ENCODE measurements around the gene EPYC.

The EPYC gene

GRCh38 chr12:91004872-91005271 lies at the start of gene EPYC:
EPYC (minus strand) TSS chr12:91004972; CDS start chr12:91002565, 2,407 bp downstream.
- no peak for DNase-seq

GRCh38 chr12:91053951-91054715 lies 49.4 kb upstream of the EPYC start:
- no peak for DNase-seq

GRCh38 chr12:91052026-91052425 lies 47.3 kb upstream of the EPYC start:
- no peak for DNase-seq

- DNase-seq: no peak
Observed at GRCh38 chr12:91044586-91044985, 39.8 kb upstream of the EPYC start.

GRCh38 chr12:91043408-91043807 lies 38.6 kb upstream of the EPYC start:
- no peak for DNase-seq

GRCh38 chr12:91040096-91040755 lies 35.5 kb upstream of the EPYC start:
- no peak for DNase-seq

GRCh38 chr12:91037276-91037675 lies 32.5 kb upstream of the EPYC start:
- DNase-seq: no peak

GRCh38 chr12:91033251-91033650 lies 28.5 kb upstream of the EPYC start:
- no peak for DNase-seq

- DNase-seq: no peak
Observed at GRCh38 chr12:91023326-91024004, 18.7 kb upstream of the EPYC start.

GRCh38 chr12:91021076-91021475 lies 16.3 kb upstream of the EPYC start:
- no peak for DNase-seq

GRCh38 chr12:91019455-91019854 lies 14.7 kb upstream of the EPYC start:
- DNase-seq: no peak

GRCh38 chr12:91017511-91018263 lies 12.9 kb upstream of the EPYC start:
- no peak for DNase-seq

- no peak for DNase-seq
Observed at GRCh38 chr12:91017043-91017442, 12.3 kb upstream of the EPYC start.

- DNase-seq: no peak
Observed at GRCh38 chr12:91009319-91009950, 4.7 kb upstream of the EPYC start.

GRCh38 chr12:91007531-91008290 lies 2.9 kb upstream of the EPYC start:
- no peak for DNase-seq

- DNase-seq: no peak
Observed at GRCh38 chr12:91003737-91004136, 1.0 kb downstream of the EPYC start.

GRCh38 chr12:91001306-91001705 lies 3.5 kb downstream of the EPYC start:
- no peak for DNase-seq

- DNase-seq: no peak
Observed at GRCh38 chr12:90999966-91000365, 4.8 kb downstream of the EPYC start.

- no peak for DNase-seq
Observed at GRCh38 chr12:90999527-90999926, 5.2 kb downstream of the EPYC start.

- no peak for DNase-seq
Observed at GRCh38 chr12:90995010-90995409, 9.8 kb downstream of the EPYC start.

- DNase-seq: no peak
Observed at GRCh38 chr12:90991952-90992465, 12.8 kb downstream of the EPYC start.

GRCh38 chr12:90990611-90991010 lies 14.2 kb downstream of the EPYC start:
- no peak for DNase-seq
